Fibroblast of pulmonary artery (primary cell): ENCODE measurements around the gene CERK.

Experiments
- DNase-seq: peaks from one replicate; pipeline ENCODE4 v3.0.0-alpha.2; 2010; ENCODE audit warnings: low read depth
- H3K4me3 ChIP-seq: replicated peaks from 2 replicates; pipeline ENCODE4 v1.5.1; 2011; ENCODE audit warnings: low read depth, mild to moderate bottlenecking, control low read depth, low read length, moderate library complexity
- CTCF ChIP-seq: IDR thresholded peaks from 2 replicates; pipeline ENCODE4 v1.5.1; 2011; ENCODE audit warnings: mild to moderate bottlenecking, control low read depth, low read length, inconsistent platforms; ENCODE audit errors: missing control alignments

Gene CERK

GRCh38 chr22:46663001-46663400 is 75.1 kb downstream of the CERK start:
- TF ChIP-seq CTCF = no peak
- no peak overlapping the region for H3K4me3 ChIP-seq
- DNase-seq = no peak

GRCh38 chr22:46662226-46662625 is 75.8 kb downstream of the CERK start:
- DNase-seq = no peak
- TF ChIP-seq CTCF = no peak
- no peak overlapping the region for H3K4me3 ChIP-seq

- DNase-seq = peak; percentile 69
- H3K4me3 ChIP-seq = no peak overlapping the region
- TF ChIP-seq CTCF = no peak
These were observed 76.7 kb downstream of the CERK start for GRCh38 chr22:46661221-46661851.

GRCh38 chr22:46660604-46661201 is 77.3 kb downstream of the CERK start:
- no peak overlapping the region for H3K4me3 ChIP-seq
- no peak for DNase-seq
- TF ChIP-seq CTCF = no peak

GRCh38 chr22:46659791-46660186 is 78.3 kb downstream of the CERK start:
- TF ChIP-seq CTCF = no peak
- no peak for DNase-seq
- H3K4me3 ChIP-seq = no peak overlapping the region

- DNase-seq = no peak
- TF ChIP-seq CTCF = no peak
- H3K4me3 ChIP-seq = no peak overlapping the region
These were observed 78.8 kb downstream of the CERK start for GRCh38 chr22:46659059-46659790.
